ENCODE measurements around the gene CCDC157.
"Not testable (repeated sequence)": the region's sequence is repeated elsewhere in the genome, so short reads cannot be mapped to it uniquely, and the experiment has no call there.

The CCDC157 gene

GRCh38 chr22:30335236-30335635 lies 21.6 kb upstream of the CCDC157 start:
- Histone ChIP-seq H3K4me1 (ENCODE audit: insufficient read depth, poor library complexity, severe bottlenecking) (no peaks in the 10 kb centered on the region), H3K9me3 (ENCODE audit: severe bottlenecking) (no peaks in the 10 kb centered on the region), H3K27ac (ENCODE audit: poor library complexity, severe bottlenecking) (no peak overlapping the region), H3K36me3 (ENCODE audit: low read depth) (peaks cover 85% of the 10 kb centered on the region), H3K27me3 (ENCODE audit: insufficient read depth, poor library complexity, severe bottlenecking) (no peaks in the 10 kb centered on the region), H3K4me3 (ENCODE audit: severe bottlenecking) (no peak overlapping the region)
- DNase-seq (ENCODE audit: low spot score) (no peak), ATAC-seq (ENCODE audit: low read depth) (no peak)
- TF ChIP-seq, protein P1, sequence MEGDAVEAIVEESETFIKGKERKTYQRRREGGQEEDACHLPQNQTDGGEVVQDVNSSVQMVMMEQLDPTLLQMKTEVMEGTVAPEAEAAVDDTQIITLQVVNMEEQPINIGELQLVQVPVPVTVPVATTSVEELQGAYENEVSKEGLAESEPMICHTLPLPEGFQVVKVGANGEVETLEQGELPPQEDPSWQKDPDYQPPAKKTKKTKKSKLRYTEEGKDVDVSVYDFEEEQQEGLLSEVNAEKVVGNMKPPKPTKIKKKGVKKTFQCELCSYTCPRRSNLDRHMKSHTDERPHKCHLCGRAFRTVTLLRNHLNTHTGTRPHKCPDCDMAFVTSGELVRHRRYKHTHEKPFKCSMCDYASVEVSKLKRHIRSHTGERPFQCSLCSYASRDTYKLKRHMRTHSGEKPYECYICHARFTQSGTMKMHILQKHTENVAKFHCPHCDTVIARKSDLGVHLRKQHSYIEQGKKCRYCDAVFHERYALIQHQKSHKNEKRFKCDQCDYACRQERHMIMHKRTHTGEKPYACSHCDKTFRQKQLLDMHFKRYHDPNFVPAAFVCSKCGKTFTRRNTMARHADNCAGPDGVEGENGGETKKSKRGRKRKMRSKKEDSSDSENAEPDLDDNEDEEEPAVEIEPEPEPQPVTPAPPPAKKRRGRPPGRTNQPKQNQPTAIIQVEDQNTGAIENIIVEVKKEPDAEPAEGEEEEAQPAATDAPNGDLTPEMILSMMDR (IDR thresholded peaks at IDR 0.05; ENCODE audit: poor library complexity, severe bottlenecking), result no peak

DNA sequence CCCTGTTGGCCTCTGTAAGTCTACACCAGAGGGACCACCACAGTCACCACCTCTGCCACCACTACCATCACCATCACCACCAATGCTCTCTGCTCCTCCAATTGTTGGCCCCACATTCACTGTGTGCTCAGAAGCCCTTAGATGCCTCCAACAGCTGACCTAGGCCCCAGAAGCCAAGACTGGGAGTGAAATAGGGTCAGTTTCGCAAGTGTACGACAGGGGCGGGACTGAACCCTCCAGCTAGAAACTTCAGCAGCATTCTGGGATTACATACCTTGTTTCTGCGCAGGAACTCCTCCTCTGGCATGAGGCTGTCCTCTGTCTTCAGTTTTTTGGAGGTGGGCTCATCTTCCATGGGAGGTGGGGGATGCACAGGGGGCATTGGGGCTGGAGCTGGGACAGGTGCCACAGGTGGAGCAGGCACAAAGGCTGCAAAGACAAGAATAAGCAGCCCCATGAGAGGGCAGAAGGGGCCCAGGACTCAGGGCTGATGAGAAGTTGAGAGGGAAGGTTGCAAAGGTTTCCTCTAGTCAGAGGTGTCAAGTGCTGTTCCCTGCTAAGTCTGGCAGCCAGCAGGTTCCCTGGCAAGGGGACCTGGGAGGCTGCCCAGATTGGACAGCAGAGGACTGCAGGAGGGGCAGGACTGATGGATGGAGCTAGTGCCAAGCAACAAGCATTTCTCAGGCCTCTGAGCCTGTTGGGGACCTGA lies 19.9 kb upstream of the CCDC157 start:
- Histone ChIP-seq H3K4me3 (ENCODE audit: severe bottlenecking) (no peak overlapping the region), H3K36me3 (ENCODE audit: low read depth) (peaks cover 96% of the 10 kb centered on the region), H3K4me1 (ENCODE audit: insufficient read depth, poor library complexity, severe bottlenecking) (no peaks in the 10 kb centered on the region), H3K27me3 (ENCODE audit: insufficient read depth, poor library complexity, severe bottlenecking) (no peaks in the 10 kb centered on the region), H3K27ac (ENCODE audit: poor library complexity, severe bottlenecking) (no peak overlapping the region), H3K9me3 (ENCODE audit: severe bottlenecking) (no peaks in the 10 kb centered on the region)
- DNase-seq (ENCODE audit: low spot score), result no peak
- TF ChIP-seq, protein P1 (IDR thresholded peaks at IDR 0.05; ENCODE audit: poor library complexity, severe bottlenecking), result no peak
- no peak for ATAC-seq (ENCODE audit: low read depth)

- TF ChIP-seq, protein P1 (IDR thresholded peaks at IDR 0.05; ENCODE audit: poor library complexity, severe bottlenecking), result no peak
- no peaks in the 10 kb centered on the region for H3K9me3 ChIP-seq (ENCODE audit: severe bottlenecking)
- H3K27me3 ChIP-seq (ENCODE audit: insufficient read depth, poor library complexity, severe bottlenecking), result no peaks in the 10 kb centered on the region
- no peak for ATAC-seq (ENCODE audit: low read depth)
- no peak for DNase-seq (ENCODE audit: low spot score)
- no peak overlapping the region for H3K4me3 ChIP-seq (ENCODE audit: severe bottlenecking)
- no peaks in the 10 kb centered on the region for H3K4me1 ChIP-seq (ENCODE audit: insufficient read depth, poor library complexity, severe bottlenecking)
- H3K36me3 ChIP-seq (ENCODE audit: low read depth), result peaks cover 97% of the 10 kb centered on the region
- no peak overlapping the region for H3K27ac ChIP-seq (ENCODE audit: poor library complexity, severe bottlenecking)
Measured at GRCh38 chr22:30337461-30337778, 19.4 kb upstream of the CCDC157 start.

DNA sequence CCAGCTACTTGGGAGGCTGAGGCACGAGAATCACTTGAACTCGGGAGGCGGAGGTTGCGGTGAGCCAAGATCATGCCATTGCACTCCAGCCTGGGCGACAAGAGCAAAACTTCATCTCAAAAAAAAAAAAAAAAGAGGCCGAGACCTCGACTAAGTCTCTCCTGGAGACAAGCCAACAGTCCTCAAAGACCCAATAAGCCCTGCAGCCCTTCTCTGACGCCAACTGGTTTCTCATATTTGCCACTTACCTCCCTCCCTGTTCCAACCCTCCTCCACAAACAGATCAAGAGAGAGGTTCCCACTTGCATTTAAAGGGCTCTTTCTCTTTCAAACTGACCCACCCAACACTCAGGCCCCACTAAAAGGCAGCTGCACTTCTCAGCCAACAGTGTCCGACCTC lies 18.5 kb upstream of the CCDC157 start:
- DNase-seq (ENCODE audit: low spot score); H3K4me1 ChIP-seq (ENCODE audit: insufficient read depth, poor library complexity, severe bottlenecking); H3K9me3 ChIP-seq (ENCODE audit: severe bottlenecking); H3K4me3 ChIP-seq (ENCODE audit: severe bottlenecking); ATAC-seq (ENCODE audit: low read depth); H3K27me3 ChIP-seq (ENCODE audit: insufficient read depth, poor library complexity, severe bottlenecking); H3K27ac ChIP-seq (ENCODE audit: poor library complexity, severe bottlenecking): not testable (repeated sequence)
- peaks cover 97% of the 10 kb centered on the region for H3K36me3 ChIP-seq (ENCODE audit: low read depth)

- Histone ChIP-seq H3K27ac (ENCODE audit: poor library complexity, severe bottlenecking) (no peak overlapping the region), H3K36me3 (ENCODE audit: low read depth) (peaks cover 97% of the 10 kb centered on the region), H3K9me3 (ENCODE audit: severe bottlenecking) (no peaks in the 10 kb centered on the region), H3K4me1 (ENCODE audit: insufficient read depth, poor library complexity, severe bottlenecking) (no peaks in the 10 kb centered on the region), H3K27me3 (ENCODE audit: insufficient read depth, poor library complexity, severe bottlenecking) (no peaks in the 10 kb centered on the region), H3K4me3 (ENCODE audit: severe bottlenecking) (no peak overlapping the region)
- TF ChIP-seq, protein P1 (IDR thresholded peaks at IDR 0.05; ENCODE audit: poor library complexity, severe bottlenecking), result no peak
- no peak for DNase-seq (ENCODE audit: low spot score)
- no peak for ATAC-seq (ENCODE audit: low read depth)
Measured at GRCh38 chr22:30338802-30339201, 18.0 kb upstream of the CCDC157 start.

Data from RWPE2 (cell line).